Right lobe of liver (tissue), 4 donors: ENCODE results near the gene USH1C.

Experiments used
- CTCF ChIP-seq, 4 donors: fragments of 200-600 bp in 3 of 4; fragments of 450-650 bp in 1 of 4; IDR thresholded peaks; one replicate each; pipeline versions ENCODE4 v1.5.1 to v1.8.0; 2016 to 2022; ENCODE audit warnings: antibody characterized with exemption in 4 of 4, mild to moderate bottlenecking in 2 of 4
- POLR2A ChIP-seq: fragments of 450-650 bp; IDR thresholded peaks from one replicate; pipeline ENCODE4 v1.6.1; 2017; ENCODE audit warnings: antibody characterized with exemption, mild to moderate bottlenecking
- donor health status: DM: no; HTN: no; CAD: no.
- donor health status: DM: no; HTN: no; CAD: no.
- donor health status: DM: no; HTN: yes; CAD: no.

- TF ChIP-seq CTCF (IDR thresholded peaks at IDR 0.05) (no peak), POLR2A (no peak)
Observed at GRCh38 chr11:17588721-17589120, 44.5 kb upstream of the USH1C start.
